Activated CD8-positive, alpha-beta memory T cell treated with anti-CD3 and anti-CD28 coated beads, Interleukin-2, amount 50 U/mL, for 4 hours (primary cell): ENCODE data around the gene ATP5PO.
"Not testable (repeated sequence)": the region's sequence is repeated elsewhere in the genome, so short reads cannot be mapped to it uniquely, and the experiment has no call there.

Experiments
- DNase-seq: peaks from one replicate; pipeline ENCODE4 v3.0.0-alpha.2; 2020

Gene ATP5PO

GRCh38 chr21:33940164-33940880 lies 24.7 kb upstream of the ATP5PO start:
- DNase-seq: no peak

- no peak for DNase-seq
These were observed 23.6 kb upstream of the ATP5PO start for GRCh38 chr21:33939226-33939625.

DNA sequence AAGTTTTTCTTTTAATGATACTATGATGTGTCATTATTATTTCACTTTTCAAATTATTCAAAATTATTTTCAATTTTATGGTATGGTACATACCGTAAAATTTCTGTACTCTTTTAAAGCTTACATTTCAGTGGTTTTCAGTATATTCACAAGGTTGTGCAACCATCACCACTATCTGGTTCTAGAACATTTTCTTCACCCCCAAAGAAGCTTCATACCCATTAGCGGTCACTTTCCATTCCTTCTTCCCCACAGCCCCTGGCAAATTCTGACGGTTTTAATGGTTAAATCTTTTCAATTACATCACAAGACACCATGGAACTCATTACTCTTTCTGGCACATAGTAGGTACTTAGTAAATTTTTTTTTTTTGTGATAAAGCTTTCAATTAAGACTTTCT lies 22.8 kb upstream of the ATP5PO start:
- DNase-seq: no peak

GRCh38 chr21:33937931-33938339 lies 22.3 kb upstream of the ATP5PO start:
- DNase-seq: peak; percentile 34

- DNase-seq: no peak
These were observed 21.5 kb upstream of the ATP5PO start for GRCh38 chr21:33937146-33937545.

DNA sequence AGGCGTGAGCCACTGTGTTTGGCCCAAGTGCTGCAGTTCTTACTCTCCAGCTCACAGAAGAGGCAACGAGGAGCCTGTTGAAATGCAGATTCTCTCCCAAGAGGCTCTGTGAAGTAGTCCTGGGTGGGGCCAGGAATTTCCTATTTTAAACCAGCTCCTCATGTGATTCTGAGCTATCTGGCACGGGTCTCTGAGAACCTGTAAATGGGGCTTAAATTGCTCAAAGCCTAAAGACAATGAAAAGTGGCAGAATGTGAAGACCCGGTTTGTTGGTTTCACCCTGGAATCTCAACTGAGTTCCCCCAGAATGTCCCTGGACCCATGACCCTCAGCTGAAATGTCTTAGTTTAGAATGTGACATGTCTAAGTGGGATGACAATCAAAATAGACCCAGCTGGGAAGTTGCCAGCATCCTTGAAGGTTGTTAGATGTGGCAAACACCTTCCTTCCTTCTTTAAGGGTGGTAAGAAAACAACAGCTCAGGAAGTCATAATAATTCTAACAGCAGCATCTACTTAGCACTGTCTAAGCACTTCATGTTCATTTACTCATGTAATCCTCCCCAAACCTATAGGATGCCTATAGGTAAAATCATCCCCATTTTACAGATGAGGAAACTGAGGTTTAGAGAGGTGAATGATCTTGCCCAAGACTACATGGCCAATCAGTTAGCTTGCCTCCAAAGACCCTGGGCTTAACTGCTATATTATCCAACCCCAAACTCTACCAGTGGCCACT lies 20.9 kb upstream of the ATP5PO start:
- DNase-seq: peak; percentile 46

DNA sequence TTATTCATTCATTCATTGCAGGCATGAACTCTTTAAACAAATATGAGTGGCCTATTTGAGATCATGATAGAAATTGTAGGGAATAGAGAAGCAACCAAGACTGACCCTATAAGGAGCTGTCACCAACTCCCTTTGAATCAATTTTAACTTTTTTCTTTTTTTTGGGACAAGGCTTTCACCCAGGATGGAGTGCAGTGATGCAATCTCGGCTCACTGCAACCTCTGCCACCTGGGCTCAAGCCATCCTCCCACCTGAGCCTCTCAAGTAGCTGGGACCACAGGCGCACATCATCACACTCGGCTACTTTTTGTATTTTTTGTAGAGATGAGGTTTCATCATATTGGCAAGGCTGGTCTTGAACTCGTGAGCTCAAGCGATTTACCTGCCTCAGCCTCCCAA lies 17.1 kb upstream of the ATP5PO start:
- DNase-seq: no peak

- DNase-seq: no peak
These were observed 16.3 kb upstream of the ATP5PO start for GRCh38 chr21:33931799-33932390.

DNA sequence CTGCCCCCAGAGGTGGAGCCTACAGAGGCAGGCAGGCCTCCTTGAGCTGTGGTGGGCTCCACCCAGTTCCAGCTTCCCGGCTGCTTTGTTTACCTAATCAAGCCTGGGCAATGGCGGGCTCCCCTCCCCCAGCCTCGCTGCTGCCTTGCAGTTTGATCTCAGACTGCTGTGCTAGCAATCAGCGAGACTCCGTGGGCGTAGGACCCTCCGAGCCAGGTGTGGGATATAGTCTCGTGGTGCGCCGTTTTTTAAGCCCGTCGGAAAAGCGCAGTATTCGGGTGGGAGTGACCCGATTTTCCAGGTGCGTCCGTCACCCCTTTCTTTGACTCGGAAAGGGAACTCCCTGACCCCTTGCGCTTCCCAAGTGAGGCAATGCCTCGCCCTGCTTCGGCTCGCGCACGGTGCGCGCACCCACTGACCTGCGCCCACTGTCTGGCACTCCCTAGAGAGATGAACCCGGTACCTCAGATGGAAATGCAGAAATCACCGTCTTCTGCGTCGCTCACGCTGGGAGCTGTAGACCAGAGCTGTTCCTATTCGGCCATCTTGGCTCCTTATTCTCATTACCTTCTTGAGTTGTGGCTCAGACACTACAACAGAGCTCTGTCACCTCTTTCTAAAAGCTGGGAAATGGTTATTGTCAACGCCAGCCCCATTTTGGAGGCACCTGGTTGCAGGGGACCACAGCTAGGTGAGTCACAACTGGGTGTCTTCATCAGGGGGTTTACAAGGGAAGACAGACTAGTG lies 15.6 kb upstream of the ATP5PO start:
- DNase-seq: peak; percentile 67

GRCh38 chr21:33926248-33926647 lies 10.6 kb upstream of the ATP5PO start:
- DNase-seq: not testable (repeated sequence)

GRCh38 chr21:33924766-33925100 lies 9.1 kb upstream of the ATP5PO start:
- no peak for DNase-seq

GRCh38 chr21:33924079-33924765 lies 8.6 kb upstream of the ATP5PO start:
- DNase-seq: peak; percentile 92

GRCh38 chr21:33917421-33917820 lies 1.8 kb upstream of the ATP5PO start:
- DNase-seq: no peak

GRCh38 chr21:33916200-33916567 lies 580 bp upstream of the ATP5PO start:
- DNase-seq: no peak

GRCh38 chr21:33914188-33914587 lies 1.4 kb downstream of the ATP5PO start:
- no peak for DNase-seq

- DNase-seq: no peak
These were observed 5.8 kb downstream of the ATP5PO start for GRCh38 chr21:33909756-33910155.

GRCh38 chr21:33908760-33909159 lies 6.8 kb downstream of the ATP5PO start:
- no peak for DNase-seq

DNA sequence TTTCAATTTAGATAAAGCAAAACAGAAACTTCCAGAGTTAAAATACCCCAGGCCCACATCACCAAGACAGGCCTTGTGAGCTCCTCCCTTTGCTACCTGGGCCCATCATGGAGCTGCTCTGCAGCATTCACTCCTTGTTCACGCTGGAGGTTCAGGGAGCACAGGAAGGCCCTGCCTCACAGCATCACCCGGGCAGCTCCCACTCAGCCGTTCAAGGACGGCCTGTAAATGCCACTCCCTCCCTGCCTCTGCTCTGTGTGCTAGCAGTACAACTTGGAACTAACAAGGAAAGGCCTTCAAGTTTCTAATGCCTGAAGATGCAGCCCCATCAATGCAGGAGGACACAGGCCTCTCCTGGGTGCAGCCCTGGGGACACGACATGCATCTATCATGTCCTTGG lies 11.6 kb downstream of the ATP5PO start:
- DNase-seq: no peak

DNA sequence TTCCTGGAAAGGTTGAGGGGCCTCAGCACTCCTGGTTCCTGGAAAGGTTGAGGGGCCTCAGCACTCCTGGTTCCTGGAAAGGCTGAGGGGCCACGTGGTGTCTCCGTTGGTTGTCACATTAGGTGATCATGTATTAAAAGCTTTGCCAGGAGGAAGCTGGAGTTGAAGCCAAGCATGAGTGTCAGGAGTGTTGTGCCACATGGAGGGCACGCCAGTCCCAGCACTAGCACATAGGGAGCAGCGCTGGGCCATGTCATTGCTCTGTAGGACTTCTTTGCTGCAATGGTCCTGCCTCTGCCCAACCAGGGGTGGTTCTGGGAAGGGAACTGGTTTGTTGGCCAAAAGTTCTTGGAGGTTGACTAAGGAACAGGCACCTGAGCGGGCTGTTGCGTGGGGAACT lies 13.3 kb downstream of the ATP5PO start:
- no peak for DNase-seq

DNA sequence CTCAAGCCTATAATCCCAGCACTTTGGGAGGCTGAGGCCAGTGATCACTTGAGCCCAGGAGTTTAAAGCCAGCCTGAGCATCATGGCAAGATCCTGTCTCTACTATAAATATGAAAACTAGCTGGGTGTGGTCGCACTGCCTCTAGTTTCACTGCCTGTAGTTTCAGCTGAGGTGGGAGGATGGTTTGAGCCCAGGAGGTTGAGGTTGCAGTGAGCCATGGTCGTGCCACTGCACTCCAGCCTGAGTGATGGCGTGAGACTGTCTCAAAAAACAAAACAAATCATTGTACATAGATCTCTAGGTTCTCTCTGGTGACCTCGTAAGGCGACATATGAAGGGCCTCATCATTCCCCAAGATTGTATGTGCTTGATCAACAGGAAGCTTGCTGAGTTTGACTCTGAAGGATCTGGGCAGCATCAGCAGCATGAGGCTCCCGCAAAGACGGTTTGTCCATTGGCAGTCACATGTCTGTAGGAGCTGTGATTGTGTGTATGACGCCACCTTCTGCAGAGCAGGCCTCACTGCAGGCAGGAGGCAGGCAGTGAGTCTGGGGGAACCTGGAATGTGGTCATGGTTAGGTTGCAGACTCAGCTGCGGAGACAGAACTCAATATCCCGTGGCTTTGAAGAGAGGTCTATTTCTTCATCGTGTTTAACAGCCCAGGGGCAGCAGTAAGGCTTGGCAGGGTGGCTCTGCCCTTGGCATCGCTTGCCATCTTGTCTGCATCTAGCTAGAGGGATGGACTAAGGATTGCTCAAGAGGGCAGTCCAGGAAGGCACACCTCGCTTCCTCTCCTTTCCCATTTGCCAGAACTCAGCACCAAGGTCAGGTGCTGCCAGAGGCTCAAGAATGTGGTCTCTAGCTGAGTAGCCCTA lies 14.0 kb downstream of the ATP5PO start:
- no peak for DNase-seq

GRCh38 chr21:33899199-33899598 lies 16.4 kb downstream of the ATP5PO start:
- DNase-seq: no peak

GRCh38 chr21:33898586-33898985 lies 17.0 kb downstream of the ATP5PO start:
- DNase-seq: no peak
